AG10803 (cell line): ENCODE measurements around the gene RGS12.

Experiments used
- DNase-seq: peaks from one replicate; pipeline ENCODE4 v3.0.0; 2010; ENCODE audit warnings: low read depth
- H3K4me3 ChIP-seq: 2 replicates; pipeline ENCODE4 v1.5.1; 2011; ENCODE audit warnings: mild to moderate bottlenecking, low read length, control low read depth
- TF ChIP-seq, protein P1 (sequence below): conservative IDR thresholded peaks from 2 replicates; pipeline ENCODE4 v1.5.1; 2011; ENCODE audit warnings: mild to moderate bottlenecking, low read length, control low read depth, inconsistent platforms

The RGS12 gene

DNA sequence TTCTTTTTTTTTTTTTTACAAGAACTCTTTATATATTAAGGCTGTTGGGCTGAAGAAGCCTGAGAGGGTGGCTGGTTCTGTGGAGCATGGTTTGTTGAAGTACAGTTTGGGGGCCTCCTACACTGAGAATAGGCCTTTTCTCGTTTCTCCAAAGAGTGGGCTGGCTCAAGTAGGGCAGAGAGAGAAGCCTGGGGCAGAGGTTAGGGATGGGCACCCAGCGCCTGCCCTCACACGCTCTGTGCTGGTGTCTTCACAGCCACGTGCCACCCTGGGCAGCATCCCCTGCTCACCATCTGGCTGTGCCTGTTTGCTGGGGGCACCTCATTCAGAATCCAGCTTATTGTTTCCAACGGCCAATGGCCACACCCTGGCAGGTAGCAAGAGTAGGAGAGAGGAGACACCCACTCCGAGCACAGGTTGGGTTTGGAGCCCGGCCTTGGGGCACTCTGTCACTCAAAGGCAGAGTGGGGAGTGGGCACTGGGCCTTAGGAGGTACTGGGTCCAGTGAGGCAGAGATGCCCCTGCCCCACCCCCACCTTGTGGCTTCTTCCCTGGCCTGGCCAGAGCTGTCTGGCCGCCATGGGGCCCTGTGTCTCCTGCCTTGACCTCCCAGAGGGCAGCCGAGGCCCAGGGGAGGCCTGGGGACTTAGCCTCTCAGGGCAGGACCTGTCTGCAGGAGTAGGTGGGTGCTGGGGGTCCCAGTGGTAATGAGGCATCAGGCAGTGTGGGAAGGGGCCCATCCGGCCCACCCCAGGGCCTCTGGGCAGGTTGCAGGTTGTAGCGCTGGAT lies 40.9 kb upstream of the RGS12 start:
- H3K4me3 ChIP-seq: no peak overlapping the region
- DNase-seq: no peak
- TF ChIP-seq, protein P1, sequence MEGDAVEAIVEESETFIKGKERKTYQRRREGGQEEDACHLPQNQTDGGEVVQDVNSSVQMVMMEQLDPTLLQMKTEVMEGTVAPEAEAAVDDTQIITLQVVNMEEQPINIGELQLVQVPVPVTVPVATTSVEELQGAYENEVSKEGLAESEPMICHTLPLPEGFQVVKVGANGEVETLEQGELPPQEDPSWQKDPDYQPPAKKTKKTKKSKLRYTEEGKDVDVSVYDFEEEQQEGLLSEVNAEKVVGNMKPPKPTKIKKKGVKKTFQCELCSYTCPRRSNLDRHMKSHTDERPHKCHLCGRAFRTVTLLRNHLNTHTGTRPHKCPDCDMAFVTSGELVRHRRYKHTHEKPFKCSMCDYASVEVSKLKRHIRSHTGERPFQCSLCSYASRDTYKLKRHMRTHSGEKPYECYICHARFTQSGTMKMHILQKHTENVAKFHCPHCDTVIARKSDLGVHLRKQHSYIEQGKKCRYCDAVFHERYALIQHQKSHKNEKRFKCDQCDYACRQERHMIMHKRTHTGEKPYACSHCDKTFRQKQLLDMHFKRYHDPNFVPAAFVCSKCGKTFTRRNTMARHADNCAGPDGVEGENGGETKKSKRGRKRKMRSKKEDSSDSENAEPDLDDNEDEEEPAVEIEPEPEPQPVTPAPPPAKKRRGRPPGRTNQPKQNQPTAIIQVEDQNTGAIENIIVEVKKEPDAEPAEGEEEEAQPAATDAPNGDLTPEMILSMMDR: no peak

DNA sequence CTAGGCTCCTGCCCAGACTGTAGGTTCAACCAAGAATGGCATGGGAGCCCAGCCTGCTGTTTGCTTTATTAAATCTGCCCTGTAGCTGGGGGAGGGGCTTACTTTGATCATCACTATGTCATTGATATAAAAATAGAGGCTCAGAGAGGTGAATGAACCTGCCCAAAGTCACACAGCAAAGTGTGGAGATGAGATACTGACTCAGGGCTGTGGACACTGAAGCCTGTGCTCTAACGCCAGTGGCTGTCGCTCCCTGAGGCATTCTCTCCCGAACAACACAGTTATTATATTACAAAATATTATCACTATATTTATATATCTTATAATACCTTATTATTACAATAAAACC lies 40.4 kb upstream of the RGS12 start:
- DNase-seq: no peak
- no peak overlapping the region for H3K4me3 ChIP-seq
- TF ChIP-seq, protein P1: no peak

DNA sequence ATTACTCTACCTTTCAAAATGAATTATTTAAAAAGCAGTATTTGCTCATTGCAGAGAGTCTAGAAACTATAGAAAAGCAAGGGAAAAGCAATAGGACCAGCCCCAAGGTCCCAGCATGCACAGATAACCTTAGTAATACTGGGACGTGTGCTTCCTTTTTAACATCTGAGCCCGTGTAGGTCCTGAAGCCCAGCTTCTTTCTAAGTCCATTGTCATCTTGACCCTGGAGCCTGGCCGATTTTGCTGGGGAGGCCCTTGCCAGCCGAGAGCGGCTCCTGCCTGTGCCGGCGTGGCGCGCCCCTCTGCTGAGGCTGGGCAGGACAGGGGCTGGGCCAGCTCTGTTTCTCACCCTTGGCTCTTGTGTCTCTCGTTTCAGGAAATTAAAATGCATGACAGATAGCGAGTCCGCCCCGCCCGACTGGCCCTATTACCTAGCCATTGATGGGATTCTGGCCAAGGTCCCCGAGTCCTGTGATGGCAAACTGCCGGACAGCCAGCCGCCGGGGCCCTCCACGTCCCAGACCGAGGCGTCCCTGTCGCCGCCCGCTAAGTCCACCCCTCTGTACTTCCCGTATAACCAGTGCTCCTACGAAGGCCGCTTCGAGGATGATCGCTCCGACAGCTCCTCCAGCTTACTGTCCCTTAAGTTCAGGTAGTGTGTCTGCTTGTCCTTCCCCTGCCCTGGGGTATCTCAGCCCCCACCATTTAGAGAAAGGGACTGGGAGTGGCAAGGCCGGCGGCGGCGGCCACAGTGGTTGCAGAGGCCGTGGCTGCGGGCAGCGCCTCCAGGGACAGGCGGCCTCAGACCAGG lies 39.8 kb upstream of the RGS12 start:
- TF ChIP-seq, protein P1: no peak
- H3K4me3 ChIP-seq: no peak overlapping the region
- DNase-seq: no peak

DNA sequence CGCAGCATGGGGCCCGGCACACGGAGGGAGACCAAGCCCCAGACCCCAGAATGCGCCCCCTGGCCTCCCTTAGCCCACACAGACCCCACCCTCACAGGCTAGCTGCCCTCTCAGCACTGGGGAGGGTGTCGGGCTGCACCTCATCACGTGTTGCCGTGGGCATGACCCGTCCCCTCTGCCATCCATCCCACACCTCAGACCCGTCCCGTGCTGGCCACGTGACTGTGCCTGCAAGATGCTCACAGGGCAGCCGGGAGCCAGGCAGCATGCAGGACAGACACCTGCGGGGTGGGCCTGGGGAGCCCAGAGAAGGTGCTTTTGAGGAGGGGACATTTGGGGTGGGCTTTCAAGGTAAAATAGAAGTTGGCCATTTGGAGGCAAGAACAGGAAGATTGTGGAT lies 39.0 kb upstream of the RGS12 start:
- DNase-seq: no peak
- H3K4me3 ChIP-seq: no peak overlapping the region
- TF ChIP-seq, protein P1: no peak

DNA sequence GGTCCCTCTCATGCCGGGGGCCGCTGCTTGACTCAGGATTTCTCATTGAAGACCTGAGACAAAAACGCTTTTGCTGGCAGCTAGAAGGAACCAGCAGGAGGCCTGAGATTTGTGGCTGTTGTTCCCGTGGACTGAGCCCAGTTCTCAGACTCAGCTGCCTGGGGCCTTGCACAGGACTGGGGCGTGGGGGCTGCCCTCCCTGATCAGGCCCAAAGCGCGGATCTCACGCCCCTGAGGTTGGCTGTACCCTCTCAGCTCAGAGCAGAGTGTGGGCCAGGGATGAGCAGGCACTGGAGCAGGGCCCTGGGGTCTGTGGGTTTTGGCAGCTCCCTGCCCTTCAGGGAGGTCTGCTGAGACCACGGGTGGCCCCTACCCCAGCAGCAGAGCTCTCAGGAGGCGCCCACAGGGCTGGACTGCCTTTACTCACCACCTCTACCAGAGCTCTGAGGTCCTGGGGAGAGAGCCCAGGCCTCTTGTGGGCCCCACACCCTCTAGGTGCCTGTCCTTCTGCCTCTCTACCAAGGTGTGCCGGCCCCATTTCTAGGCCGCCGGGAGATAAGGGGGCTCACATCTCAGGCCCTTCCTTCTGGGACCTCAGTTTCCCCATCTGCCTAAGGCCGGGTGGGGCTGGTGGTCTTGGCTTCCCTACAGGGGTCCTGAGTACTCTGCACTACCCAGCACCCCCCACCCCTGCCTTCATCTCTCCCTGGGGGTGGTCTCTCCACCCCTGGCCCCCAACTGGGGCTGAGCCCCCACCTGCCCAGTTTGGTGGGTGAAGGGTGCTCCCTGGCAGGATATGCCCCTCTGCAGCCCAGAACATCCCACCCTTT lies 38.3 kb upstream of the RGS12 start:
- TF ChIP-seq, protein P1: no peak
- no peak for DNase-seq
- no peak overlapping the region for H3K4me3 ChIP-seq

DNA sequence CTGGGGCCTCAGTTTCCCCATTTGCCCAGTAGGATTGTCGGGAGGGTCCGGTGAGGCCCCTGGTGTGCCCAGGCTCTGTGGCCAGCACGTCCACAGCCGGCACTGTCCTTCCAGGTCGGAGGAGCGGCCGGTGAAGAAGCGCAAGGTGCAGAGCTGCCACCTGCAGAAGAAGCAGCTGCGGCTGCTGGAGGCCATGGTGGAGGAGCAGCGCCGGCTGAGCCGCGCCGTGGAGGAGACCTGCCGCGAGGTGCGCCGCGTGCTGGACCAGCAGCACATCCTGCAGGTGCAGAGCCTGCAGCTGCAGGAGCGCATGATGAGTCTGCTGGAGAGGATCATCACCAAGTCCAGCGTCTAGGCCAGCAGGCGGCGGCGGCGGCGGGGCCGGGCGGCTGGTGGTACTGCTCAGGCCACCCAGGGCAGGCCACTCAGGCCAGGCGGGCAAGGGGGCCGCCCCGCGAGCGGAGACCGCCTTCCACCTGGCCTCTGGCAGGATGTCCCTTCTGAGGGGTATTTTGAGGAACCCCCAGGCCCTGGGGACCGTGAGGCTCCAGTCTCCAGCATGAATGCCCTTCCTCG lies 37.1 kb upstream of the RGS12 start:
- H3K4me3 ChIP-seq: no peak overlapping the region
- TF ChIP-seq, protein P1: no peak
- no peak for DNase-seq
